DLD1 (cell line): Measurements from ENCODE around the gene BRCA1.
"Not testable (repeated sequence)": the region's sequence is repeated elsewhere in the genome, so short reads cannot be mapped to it uniquely, and the experiment has no call there.

Source experiments
- in situ Hi-C: cut with HindIII; loops from 2 replicates; pipeline ENCODE4 v1.10.0; 2017; ENCODE audit warnings: low sequenced_read_pairs

Gene BRCA1

DNA sequence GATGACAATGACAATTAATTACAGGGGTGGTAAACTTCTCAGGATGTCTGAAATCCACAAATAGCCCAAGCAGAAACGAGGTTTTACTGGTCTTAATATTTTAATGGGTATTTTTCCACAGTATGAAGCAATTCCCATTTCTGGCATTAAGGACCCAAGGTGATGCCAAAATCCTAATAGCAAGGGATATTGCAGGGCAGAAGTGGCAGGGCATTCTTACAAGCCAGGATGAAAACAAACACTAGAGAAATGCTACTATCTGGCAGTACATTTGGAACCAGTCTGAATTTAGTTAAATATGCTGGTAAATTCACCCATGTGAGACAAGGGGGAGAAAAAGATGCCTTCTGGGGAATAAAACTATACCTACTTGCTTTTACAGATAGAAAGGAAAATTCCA is 54.9 kb downstream of the BRCA1 start:
- in situ Hi-C loops = no loop called here

DNA sequence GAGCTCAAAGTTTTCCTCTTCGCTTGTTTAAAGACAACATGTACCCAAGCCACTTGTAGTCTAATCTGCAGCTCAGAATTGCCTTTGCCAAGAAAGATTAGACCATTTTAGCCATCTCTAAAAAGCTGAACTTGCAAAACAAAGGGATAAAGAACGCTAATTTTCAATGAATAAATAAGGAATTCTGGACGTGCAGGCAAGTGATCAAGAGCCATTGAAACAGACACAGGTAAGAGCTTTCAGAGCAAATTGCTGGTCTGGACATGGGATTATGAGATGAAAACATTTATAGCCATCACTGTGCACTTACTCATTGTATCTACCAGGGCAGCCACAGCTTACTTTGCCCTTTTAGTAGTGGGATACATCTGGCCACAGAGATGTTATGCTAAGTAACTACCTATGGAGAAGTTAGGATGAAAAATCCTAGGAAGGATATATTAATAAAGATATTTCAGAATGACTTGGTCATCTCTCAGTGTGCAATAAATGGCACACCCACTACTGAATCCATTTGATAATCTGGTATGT is 55.7 kb downstream of the BRCA1 start:
- in situ Hi-C loops = no loop called here

DNA sequence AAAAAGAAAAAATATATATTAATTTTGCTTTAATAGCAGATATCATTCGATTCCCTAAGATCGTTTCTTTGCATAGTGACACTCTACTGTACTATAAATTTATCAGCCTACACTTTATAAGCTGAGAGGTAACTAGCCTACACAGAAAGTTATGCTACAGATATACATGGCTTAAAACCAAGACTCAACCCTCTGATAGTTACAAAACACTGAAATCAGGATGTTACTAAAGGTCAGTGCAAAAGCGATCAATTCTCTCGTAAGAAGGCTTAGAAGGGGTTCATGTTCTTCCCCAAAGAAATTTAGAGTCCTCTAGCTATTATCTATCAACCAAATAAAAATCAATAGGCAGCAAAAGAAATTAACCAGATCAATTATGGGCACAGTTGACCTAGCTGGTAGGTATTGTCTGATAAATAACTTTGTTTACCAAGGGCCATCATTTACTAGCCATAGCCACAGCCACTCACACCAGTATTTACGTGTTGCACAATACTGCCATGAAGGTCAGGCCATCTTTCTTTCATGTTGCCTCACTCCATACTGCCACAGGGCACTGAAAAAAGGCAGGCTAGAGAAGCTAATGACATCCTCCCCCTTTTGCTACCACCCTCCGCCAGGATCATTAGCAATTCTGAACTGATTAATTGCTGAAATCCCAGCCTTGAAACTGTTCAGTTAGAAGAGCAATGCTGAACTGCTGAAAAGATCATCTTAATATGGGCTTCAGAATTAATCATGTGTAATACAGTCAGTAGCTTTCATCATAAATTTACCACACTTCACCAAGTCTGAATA is 56.4 kb downstream of the BRCA1 start:
- in situ Hi-C loops = no loop called here

DNA sequence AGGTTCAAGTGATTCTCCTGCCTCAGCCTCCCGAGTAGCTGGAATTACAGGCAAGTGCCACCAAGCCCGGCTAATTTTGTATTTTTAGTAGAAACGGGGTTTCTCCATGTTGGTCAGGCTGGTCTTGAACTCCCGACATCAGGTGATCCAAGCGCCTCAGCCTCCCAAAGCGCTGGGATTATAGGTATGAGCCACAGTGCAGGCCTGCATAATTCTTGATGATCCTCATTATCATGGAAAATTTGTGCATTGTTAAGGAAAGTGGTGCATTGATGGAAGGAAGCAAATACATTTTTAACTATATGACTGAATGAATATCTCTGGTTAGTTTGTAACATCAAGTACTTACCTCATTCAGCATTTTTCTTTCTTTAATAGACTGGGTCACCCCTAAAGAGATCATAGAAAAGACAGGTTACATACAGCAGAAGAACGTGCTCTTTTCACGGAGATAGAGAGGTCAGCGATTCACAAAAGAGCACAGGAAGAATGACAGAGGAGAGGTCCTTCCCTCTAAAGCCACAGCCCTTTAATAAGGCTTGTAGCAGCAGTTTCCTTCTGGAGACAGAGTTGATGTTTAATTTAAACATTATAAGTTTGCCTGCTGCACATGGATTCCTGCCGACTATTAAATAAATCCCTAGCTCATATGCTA is 62.1 kb downstream of the BRCA1 start:
- in situ Hi-C loops = no loop called here

DNA sequence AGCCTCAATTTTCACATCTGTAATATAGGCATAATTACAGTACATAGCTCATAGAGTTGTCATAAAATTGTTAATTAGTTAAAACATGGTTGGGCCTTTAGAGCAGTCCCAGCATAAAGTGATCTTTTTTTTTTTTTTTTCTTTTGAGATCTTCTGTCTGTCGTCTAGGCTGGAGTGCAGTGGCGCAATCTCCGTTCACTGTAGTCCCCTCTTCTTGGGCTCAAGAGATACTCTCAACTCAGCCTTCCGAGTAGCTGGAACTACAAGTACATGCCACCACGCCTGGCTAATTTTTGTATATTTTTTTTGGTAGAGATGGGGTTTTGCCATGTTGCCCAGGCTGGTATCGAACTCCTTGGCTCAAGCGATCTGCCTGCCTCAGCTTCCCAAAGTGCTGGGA is 69.1 kb downstream of the BRCA1 start:
- in situ Hi-C loops = no loop called here

DNA sequence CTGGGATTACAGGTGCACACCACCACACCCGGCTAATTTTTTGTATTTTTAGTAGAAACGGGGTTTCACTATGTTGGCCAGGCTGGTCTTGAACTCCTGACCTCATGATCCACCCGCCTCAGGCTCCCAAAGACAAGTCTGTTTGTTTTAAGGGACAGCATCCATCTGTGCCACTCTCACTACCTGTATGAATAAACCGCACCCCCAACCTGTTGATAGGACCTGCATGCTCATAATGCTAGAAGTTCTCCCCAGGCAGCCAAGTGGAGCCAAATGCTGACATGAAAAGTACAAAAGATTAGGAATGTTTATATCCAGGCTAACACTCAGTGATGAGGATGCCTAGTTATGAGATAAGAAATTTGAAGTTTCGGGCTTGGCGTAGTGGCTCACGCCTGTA is 72.2 kb downstream of the BRCA1 start:
- in situ Hi-C loops = not testable (repeated sequence)

DNA sequence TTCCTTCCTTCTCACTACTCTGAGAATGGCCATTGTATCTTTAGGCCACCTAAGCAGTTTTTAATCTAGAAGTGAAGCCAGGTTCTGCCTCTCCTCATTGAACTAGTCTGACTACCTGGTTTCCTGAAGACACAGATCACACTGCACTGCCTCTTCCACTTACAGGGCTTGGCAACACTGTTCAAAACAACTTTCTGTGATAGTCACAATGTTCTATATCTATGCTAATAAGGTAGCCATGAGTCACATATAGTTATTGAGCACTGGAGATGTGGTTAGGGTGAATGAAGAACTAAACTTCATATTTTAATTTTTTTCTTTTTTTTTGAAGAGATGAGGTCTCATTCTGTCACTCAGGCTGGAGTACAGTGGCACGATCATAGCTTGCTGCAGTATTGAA is 73.2 kb downstream of the BRCA1 start:
- in situ Hi-C loops = no loop called here

DNA sequence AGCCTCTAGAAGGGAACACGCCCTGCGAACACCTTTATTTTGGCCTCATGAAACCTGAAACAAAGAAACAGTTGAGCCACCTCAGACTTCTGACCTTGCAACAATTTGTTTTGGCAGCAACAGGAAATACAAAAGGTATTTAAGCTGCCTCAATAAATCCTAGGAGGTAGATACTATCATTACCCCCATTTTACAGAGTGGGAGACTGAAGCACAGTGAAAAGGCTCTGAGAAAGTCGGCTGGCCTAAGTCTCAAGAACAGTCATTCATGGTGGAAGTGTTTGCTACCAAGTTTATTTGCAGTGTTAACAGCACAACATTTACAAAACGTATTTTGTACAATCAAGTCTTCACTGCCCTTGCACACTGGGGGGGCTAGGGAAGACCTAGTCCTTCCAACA is 81.1 kb downstream of the BRCA1 start:
- in situ Hi-C loops = no loop called here

DNA sequence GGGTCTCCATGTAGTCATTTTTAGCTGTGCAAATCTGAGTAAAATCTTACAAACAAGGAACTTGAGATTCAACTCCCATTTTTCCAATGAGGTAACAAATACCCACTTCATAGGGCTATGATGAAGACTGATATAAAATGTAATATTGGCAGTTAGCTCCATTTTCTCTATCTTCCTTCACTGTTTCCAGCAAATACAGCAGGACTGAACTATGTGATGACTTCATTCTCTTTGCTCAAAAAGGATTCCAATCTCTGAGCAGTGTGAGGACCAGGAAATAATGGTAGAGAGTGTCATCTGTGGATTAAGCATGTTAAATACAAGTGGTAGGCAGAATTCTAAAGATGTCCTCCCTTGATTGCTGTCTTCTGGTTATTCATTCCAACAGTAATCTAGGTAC is 81.9 kb downstream of the BRCA1 start:
- in situ Hi-C loops = no loop called here

DNA sequence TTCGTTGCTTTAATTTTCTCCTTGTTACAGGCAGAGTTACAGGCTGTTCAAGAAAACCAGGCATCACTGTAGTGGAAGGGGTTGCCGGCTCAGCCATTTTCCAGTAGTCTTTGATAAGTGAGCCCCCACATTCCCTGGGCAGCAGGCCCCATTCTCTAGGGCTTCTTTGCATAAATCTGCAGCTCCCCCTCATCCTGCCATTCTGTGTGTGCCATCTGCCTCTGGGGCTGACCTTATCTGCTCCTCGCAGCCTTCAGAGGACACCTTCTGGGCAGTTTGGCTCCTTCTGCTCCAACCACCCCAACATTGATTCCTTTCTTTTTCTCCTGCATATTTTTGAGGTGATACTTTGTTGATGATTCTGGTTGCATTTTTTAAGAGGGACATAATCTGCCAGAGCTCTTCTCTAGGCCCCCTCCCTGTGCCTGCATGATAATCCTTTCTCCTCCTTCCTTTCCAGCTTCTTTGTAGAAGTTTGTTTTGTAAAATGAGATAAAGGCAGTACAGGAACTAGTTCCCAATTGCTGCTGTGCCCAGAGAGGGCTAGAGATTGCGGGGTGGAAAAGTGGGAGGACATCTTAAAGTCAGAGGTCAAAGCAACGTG is 83.0 kb downstream of the BRCA1 start:
- in situ Hi-C loops = no loop called here

DNA sequence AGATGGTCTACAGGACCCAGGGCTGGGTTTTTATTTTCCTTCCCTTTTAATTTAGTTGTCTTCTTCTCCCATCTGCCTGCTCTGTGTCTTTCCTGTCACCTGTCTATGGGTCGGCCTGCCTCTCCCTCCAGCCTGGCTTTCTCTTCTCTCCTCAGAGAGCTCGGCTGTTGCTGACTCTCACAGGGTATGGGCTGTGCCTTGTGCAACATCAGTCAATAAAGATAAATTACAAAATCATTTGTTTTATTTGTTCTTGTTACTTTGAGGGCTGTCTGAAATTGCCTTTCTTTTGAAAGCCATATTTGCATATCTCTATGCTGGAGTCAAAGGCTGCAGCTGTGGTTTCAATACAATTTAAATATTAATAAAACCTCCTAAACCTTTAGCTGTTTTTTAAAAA is 84.5 kb downstream of the BRCA1 start:
- in situ Hi-C loops = no loop called here

DNA sequence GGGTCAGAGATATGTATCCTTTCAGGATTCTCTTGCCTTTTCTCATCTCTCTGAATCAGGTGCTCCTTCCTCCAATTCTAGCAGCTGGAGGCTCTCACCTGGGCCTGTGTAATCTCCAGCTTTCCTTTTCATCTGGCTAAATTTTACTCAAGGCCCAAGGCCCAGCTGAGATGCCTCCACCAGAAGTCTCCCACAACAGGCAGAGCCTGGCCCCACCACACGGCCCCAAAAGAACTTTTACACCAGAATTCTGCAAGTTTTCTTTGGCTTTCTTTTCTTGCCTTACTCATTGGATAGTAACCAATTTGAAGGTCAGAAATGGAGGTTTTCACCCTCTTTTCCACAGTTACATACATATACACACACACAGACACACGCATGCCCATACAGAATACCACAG is 85.5 kb downstream of the BRCA1 start:
- in situ Hi-C loops = no loop called here

DNA sequence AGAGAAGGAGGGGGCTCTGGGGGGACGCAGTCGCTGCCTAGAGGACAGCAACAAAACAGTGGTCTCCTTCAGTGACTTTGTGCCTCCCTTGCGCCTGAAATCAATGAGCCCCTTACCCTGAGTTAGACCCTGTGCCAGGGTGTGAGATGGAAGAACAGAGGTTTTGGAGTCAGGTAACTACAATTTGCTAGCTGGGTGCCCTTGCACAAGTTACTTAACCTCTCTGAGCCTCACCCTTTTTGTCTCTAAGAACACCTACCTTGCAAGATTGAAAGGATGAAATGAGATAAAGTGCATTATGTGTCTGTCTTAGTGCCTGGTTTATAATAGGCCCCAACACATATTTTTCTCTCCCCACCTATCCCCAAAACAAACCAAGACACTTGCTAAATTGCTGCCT is 90.3 kb downstream of the BRCA1 start:
- in situ Hi-C loops = no loop called here

DNA sequence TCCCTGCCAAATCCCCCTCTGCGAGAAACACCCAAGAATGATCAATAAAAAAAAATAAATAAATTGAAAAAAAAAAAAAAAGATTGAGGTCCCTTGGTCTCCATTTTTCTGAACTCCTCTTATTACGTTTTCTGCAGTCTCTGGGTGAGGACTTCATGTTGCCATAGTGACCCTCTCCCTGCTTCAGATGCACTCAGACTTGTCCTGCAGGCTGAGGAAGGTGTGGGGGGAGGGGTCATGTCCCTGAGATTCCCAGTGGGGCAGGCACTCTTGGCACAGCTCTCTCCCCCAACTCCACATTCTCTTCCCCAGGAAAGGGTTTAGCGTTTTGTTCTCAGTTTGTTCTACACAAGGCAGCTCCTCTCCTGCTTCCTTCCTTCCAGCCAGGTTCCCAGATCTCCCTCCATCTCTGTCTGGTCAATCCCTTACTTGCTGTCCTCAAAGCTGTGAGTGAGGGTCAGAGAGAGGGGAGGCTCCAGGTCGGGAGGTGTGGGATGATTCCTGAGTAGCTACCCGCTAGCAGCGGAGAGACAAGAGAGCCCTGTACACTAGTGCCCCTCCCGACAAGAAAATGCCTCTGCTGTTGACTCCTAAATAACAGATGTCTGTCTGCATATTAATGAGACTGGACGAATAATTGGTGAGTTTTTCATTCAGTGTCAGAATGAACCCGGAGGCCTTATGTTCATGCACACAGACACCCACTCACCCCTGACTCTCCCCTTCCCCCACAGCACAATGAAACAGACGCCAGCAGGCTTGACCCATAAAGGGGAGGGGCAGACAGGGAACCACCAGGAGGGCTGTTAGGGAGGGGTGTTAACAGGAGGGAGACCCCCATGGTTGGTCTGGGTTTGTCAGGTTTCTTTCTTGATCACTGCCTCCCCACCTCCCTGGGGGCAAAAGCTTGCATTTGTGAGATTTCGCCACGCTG is 90.9 kb downstream of the BRCA1 start:
- in situ Hi-C loops = no loop called here

DNA sequence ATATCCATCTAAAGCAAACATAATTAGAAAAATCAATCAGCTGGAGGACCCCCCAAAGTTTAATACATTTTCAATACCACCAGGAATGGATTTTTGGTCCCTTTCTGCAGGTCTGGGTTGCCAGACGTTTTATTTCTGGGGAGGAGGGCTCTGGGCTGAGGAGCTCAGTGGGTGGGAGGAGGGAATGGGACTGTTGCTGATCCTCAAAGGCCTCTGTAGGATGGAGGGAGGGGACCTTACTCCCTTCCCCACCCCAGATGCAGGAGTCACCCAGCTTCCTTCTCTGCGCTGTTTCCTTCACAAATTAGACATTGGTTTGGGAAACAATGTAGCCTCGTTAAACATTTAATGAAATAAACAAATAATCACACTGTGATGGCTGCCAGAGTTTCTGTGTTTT is 93.5 kb downstream of the BRCA1 start:
- in situ Hi-C loops = no loop called here

DNA sequence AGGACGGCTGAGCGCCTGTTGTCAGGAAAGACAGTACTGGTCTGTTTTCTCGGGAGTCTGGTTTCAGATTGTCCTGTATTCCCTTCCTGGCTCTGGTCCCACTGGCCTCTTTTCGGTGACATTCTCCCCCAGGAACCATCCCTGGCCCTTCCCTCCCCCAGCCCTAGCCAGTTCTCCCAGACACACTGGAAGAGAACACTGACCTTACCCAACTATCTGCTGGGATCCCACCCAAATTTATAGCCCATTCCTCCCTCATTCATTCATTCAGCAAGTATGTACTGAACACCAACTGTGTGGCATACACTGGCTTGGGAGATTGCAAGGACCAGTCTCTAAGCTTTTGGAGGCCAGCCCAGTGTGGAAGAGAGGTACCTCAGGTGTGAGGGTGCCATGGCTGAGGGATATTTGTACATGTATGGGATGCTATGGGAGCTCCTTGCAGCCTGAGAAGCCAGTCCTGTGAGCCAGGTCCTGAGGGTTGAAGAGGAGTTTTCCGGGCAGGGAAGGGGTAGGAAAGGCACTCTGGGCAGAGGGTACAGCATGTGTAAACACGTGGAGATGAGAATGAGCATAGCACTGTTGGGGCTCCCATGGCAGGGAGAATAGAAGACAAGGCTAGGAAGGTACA is 94.9 kb downstream of the BRCA1 start:
- in situ Hi-C loops = no loop called here

DNA sequence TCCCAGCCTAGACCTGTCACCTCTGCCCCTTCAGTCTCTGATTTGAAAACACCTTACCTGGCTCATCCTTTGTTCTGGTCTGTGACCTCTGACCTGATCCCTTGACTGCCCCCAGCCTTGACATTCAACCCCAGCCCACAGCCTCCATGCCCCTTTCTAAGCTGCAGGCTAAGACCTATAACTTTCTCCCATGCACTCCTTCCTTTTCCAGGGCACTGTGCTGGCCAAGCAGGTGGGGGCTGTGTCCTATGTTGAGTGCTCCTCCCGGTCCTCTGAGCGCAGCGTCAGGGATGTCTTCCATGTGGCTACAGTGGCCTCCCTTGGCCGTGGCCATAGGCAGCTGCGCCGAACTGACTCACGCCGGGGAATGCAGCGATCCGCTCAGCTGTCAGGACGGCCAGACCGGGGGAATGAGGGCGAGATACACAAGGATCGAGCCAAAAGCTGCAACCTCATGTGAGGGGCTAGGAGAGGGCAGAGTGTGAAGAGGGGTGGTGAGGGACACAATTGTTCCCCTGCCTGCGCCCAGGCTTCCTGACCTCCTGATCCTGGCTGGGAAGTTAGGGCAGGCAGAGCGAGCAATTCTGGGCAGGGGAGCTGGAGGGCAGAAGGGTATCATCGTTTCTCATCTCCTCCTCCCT is 96.8 kb downstream of the BRCA1 start:
- in situ Hi-C loops = no loop called here

DNA sequence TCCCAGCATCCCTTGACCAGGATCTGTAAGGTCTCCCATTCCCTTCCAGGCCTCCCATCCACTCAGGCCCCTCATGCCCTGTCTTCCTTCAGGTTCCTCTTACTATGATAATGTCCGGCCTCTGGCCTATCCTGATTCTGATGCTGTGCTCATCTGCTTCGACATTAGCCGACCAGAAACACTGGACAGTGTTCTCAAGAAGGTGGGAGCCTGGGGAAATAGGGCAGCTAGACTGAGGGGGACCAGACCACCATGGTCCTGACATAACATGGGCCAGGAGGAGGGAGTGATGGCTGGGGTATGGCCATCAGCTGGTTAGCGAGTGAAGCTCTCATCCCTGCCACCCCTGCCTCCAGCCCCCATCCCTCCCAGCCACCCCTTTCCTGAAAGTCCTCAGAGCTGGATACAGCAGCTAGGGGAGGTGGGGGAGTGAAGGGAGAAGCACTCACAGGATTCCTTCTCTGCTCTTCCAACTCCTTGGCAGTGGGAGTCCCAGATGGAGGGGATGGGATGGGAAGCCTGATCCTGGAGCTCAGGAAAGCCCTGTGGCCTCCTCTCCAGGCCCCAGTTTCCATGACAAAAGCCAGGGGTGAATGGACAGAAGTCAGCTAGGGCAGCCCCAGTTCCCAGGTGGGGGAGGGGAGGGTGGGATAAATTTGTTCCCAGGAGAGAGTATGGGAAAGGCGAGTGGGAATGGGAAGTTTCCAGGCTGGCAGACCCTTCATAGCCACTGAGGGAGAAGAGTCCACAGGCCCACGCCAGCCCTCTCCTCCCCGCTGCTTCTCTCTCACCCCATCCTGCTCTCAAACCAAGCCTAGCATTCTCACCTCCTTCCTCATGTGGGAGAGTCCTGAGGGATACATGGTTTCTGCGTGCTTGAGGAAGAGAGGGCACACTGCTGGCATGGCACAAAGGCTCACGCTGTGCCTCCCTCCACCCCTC is 97.8 kb downstream of the BRCA1 start:
- in situ Hi-C loops = no loop called here

DNA sequence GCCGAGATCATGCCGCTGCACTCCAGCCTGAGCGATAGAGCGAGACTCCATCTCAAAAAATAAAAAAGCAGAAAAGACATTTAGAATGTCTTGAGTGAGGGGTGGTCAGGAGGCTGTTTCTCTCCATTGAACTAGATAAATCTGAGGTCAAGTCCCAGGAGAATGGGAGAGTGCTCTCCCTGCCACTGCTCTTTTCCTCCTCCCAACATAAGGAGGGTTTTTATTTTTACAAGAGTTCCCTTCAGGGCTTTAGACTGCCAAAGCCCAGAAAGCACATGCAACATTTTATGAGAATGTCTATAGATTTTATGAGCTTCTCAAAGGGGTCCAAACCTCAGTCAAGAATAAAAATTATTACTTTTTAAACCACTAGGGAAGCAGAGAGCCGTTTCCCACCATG is 98.6 kb downstream of the BRCA1 start:
- in situ Hi-C loops = no loop called here
